Measurements from ENCODE around the gene SNAP23. TPM values are rescaled to one million over a fixed set of nuclear protein-coding genes. Genes with fewer than 3 reads are reported as not detected.

The SNAP23 gene
- total RNA-seq, 4 donors from 2014 or later: 79.1 to 155 (median 84.2) TPM

DNA sequence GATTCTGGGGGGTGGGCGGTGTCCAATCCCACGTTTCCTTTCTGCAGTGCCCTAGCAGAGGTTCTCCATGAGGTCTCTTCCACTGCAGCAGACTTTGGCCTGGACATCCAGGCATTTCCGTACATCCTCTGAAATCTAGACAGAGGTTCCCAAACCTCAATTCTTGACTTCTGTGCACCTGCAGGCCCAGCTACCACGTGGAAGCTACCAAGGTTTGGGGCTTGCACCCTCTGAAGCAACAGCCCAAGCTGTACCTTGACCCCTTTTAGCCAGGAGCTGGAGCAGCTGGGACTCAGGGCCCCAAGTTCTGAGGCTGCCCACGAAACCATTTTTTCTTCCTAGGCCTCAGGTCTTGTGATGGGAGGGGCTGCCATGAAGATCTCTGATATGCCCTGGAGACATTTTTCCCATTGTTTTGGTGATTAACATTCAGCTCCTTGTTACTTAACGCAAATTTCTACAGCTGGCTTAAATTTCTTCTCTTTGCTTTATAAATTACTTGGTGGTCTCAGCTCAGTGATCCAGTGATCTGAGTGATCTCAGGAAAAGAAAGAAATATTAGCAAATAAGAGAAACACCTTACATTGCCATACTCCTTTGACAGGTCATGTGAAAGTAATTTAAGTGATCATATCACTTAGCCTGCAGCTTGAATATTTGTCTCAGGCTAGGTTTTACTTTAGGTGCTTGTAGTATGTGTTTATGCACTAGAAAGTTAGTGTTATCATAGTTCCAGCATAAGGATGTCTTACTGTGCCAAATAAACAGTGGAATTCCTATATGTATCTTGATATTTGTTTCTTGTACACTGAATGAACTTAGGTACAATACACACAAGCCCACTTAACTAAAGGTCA, 3.0 kb downstream of the SNAP23 start:
- Histone ChIP-seq H3K27ac (peak overlapping the region; percentile 81 to 99), H3K27me3 (no peaks in the 10 kb centered on the region), H3K4me3 (no peak overlapping the region), H3K4me1 (peaks cover 8 to 10% of the 10 kb centered on the region in 2 donors), H3K9me3 (no peaks in the 10 kb centered on the region), H3K36me3 (no peaks in the 10 kb centered on the region)
- TF ChIP-seq, protein P1, sequence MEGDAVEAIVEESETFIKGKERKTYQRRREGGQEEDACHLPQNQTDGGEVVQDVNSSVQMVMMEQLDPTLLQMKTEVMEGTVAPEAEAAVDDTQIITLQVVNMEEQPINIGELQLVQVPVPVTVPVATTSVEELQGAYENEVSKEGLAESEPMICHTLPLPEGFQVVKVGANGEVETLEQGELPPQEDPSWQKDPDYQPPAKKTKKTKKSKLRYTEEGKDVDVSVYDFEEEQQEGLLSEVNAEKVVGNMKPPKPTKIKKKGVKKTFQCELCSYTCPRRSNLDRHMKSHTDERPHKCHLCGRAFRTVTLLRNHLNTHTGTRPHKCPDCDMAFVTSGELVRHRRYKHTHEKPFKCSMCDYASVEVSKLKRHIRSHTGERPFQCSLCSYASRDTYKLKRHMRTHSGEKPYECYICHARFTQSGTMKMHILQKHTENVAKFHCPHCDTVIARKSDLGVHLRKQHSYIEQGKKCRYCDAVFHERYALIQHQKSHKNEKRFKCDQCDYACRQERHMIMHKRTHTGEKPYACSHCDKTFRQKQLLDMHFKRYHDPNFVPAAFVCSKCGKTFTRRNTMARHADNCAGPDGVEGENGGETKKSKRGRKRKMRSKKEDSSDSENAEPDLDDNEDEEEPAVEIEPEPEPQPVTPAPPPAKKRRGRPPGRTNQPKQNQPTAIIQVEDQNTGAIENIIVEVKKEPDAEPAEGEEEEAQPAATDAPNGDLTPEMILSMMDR (IDR thresholded peaks at IDR 0.05): no peak
- TF ChIP-seq POLR2A (IDR thresholded peaks at IDR 0.05): no peak
- no peak for DNase-seq
- intact Hi-C loops (cut with DNase I; ENCODE audit: low total_unique reads): no loop called here

GRCh38 chr15:42499858-42500609, 4.6 kb downstream of the SNAP23 start:
- no peaks in the 10 kb centered on the region for H3K27me3 ChIP-seq
- H3K36me3 ChIP-seq: no peaks in the 10 kb centered on the region
- no peaks in the 10 kb centered on the region for H3K9me3 ChIP-seq
- peak overlapping the region; percentile 81 to 99 for H3K27ac ChIP-seq
- peaks cover 12 to 14% of the 10 kb centered on the region in 2 donors for H3K4me1 ChIP-seq
- intact Hi-C loops (cut with DNase I; ENCODE audit: low total_unique reads): no loop called here
- TF ChIP-seq, protein P1 (IDR thresholded peaks at IDR 0.05): no peak
- TF ChIP-seq POLR2A (IDR thresholded peaks at IDR 0.05): no peak
- DNase-seq: no peak
- H3K4me3 ChIP-seq: no peak overlapping the region

DNA sequence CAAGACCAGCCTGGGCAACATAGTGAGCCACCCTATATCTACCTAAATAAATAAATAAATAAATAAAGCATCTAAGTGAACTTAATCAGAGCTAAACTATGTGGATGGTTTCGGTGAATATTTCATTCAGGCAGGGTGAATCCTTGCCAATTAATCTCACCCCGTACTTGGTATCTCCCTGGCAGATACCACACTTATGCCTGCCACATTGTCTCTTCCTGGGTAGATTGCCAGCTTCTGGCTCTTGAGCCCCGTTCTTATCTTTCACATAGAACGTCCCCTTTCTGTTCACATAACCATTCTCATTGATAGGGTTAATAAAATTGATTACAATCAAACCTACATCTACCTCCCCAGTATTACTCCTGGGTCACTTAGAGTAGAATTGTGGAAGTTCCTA, 7.0 kb downstream of the SNAP23 start:
- intact Hi-C loops (cut with DNase I; ENCODE audit: low total_unique reads): no loop called here
- H3K4me1 ChIP-seq: peaks cover 17% of the 10 kb centered on the region in 2 donors

GRCh38 chr15:42503825-42504224, 8.4 kb downstream of the SNAP23 start:
- intact Hi-C loops (cut with DNase I; ENCODE audit: low total_unique reads): no loop called here
- DNase-seq: no peak
- Histone ChIP-seq H3K27ac (peak overlapping the region; percentile 2 to 99), H3K4me3 (no peak overlapping the region), H3K36me3 (no peaks in the 10 kb centered on the region), H3K4me1 (peaks cover 17 to 18% of the 10 kb centered on the region in 2 donors), H3K9me3 (no peaks in the 10 kb centered on the region), H3K27me3 (no peaks in the 10 kb centered on the region)
- TF ChIP-seq, protein P1 (IDR thresholded peaks at IDR 0.05): no peak
- TF ChIP-seq POLR2A (IDR thresholded peaks at IDR 0.05): no peak

More for the DNA sequence above, 7.0 kb downstream of the SNAP23 start:
- DNase-seq: no peak
- H3K9me3 ChIP-seq: no peaks in the 10 kb centered on the region
- H3K27me3 ChIP-seq: no peaks in the 10 kb centered on the region
- H3K27ac ChIP-seq: peak overlapping the region; percentile 51 to 99
- no peak for TF ChIP-seq POLR2A (IDR thresholded peaks at IDR 0.05)
- TF ChIP-seq, protein P1 (IDR thresholded peaks at IDR 0.05): no peak
- no peak overlapping the region for H3K4me3 ChIP-seq
- H3K36me3 ChIP-seq: no peaks in the 10 kb centered on the region

DNA sequence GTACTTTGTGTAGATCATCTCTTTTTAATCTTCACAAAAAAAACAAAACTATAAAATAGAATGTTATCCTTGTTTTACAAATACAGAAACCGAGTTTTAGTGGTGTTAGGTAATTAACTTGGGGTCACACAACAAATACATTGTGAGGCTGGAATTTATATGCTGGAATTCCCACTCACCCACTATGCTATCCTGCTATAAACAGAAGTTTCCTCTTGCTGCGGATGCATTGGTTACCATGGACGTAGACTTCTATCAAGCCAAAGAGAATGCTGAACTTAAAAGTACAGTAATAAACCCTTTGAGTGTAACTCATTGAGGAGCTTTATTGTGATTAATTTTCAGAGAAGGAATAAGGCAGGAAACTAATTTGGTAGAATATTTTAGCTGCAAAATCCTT, 9.2 kb downstream of the SNAP23 start:
- H3K4me1 ChIP-seq: peaks cover 13 to 17% of the 10 kb centered on the region in 2 donors
- DNase-seq: no peak
- TF ChIP-seq POLR2A (IDR thresholded peaks at IDR 0.05): no peak
- TF ChIP-seq, protein P1 (IDR thresholded peaks at IDR 0.05): no peak
- H3K27ac ChIP-seq: peak overlapping the region; percentile 46 to 99
- H3K9me3 ChIP-seq: no peaks in the 10 kb centered on the region
- H3K36me3 ChIP-seq: no peaks in the 10 kb centered on the region
- intact Hi-C loops (cut with DNase I; ENCODE audit: low total_unique reads): no loop called here
- H3K4me3 ChIP-seq: no peak overlapping the region
- no peaks in the 10 kb centered on the region for H3K27me3 ChIP-seq
